GM18498 (cell line): ENCODE results near the gene SLC34A2.

Source experiments
- ATAC-seq: cut with Tn5 transposase; IDR thresholded peaks from one replicate; pipeline ENCODE4 v1.9.1; 2021; ENCODE audit warnings: mild to moderate bottlenecking, moderate library complexity; ENCODE audit not compliant: unreplicated experiment

The SLC34A2 gene

GRCh38 chr4:25722964-25723363 is 67.3 kb downstream of the SLC34A2 start:
- no peak for ATAC-seq

- ATAC-seq = no peak
Observed at GRCh38 chr4:25723409-25723808, 67.8 kb downstream of the SLC34A2 start.

GRCh38 chr4:25725870-25726269 is 70.2 kb downstream of the SLC34A2 start:
- no peak for ATAC-seq

- ATAC-seq = peak; percentile 76
Observed at GRCh38 chr4:25727711-25728493, 72.3 kb downstream of the SLC34A2 start.
